22Rv1 (cell line): ENCODE measurements around the gene RRP36.

Experiments used
- H3K27ac ChIP-seq: fragments of 450-650 bp; 2 replicates; pipeline ENCODE4 v1.5.1; 2017
- ZFX ChIP-seq: fragments of 450-650 bp; IDR thresholded peaks from 2 replicates; pipeline ENCODE4 v1.6.1; 2017; ENCODE audit warnings: antibody characterized with exemption, borderline replicate concordance
- TF ChIP-seq, protein P1 (sequence below): fragments of 450-650 bp; IDR thresholded peaks from 2 replicates; pipeline ENCODE4 v1.5.1; 2017; ENCODE audit warnings: mild to moderate bottlenecking

Gene RRP36

DNA sequence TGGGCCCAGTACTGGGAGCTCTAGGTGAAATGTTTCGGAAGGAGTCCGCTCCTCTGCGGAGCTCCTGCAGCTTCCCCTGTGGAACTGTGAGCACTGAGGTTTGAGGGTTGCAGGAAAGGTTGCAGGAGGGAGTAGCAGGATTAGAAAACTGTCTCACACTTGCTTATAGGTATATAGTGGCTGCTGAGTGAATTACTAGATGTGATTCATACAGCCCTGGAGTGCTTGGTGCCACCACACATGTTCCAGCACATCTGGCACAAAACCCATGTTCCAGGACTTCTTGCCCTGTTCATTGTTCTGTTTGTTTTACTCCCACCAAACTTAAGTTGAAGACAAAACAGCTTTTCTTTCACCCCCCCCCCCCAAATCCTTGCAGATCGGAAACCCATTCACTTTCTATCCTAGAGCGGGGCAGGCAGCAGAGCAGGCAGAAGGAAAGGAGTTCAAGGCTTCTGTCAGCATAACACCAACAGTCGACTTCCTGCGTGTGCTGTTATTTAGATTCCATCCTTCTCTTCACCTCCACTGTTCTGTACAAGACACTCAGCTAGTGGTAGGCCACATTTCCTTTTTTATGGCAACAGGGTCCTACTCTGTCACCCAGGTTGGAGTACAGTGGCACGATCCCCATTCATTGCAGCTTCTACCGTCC lies 41.8 kb upstream of the RRP36 start:
- TF ChIP-seq, protein P1, sequence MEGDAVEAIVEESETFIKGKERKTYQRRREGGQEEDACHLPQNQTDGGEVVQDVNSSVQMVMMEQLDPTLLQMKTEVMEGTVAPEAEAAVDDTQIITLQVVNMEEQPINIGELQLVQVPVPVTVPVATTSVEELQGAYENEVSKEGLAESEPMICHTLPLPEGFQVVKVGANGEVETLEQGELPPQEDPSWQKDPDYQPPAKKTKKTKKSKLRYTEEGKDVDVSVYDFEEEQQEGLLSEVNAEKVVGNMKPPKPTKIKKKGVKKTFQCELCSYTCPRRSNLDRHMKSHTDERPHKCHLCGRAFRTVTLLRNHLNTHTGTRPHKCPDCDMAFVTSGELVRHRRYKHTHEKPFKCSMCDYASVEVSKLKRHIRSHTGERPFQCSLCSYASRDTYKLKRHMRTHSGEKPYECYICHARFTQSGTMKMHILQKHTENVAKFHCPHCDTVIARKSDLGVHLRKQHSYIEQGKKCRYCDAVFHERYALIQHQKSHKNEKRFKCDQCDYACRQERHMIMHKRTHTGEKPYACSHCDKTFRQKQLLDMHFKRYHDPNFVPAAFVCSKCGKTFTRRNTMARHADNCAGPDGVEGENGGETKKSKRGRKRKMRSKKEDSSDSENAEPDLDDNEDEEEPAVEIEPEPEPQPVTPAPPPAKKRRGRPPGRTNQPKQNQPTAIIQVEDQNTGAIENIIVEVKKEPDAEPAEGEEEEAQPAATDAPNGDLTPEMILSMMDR: no peak
- TF ChIP-seq ZFX: no peak
- H3K27ac ChIP-seq: peak overlapping the region; percentile 85

GRCh38 chr6:42981836-42982235 lies 39.6 kb upstream of the RRP36 start:
- H3K27ac ChIP-seq: no peak overlapping the region
- no peak for TF ChIP-seq ZFX
- TF ChIP-seq, protein P1: no peak

DNA sequence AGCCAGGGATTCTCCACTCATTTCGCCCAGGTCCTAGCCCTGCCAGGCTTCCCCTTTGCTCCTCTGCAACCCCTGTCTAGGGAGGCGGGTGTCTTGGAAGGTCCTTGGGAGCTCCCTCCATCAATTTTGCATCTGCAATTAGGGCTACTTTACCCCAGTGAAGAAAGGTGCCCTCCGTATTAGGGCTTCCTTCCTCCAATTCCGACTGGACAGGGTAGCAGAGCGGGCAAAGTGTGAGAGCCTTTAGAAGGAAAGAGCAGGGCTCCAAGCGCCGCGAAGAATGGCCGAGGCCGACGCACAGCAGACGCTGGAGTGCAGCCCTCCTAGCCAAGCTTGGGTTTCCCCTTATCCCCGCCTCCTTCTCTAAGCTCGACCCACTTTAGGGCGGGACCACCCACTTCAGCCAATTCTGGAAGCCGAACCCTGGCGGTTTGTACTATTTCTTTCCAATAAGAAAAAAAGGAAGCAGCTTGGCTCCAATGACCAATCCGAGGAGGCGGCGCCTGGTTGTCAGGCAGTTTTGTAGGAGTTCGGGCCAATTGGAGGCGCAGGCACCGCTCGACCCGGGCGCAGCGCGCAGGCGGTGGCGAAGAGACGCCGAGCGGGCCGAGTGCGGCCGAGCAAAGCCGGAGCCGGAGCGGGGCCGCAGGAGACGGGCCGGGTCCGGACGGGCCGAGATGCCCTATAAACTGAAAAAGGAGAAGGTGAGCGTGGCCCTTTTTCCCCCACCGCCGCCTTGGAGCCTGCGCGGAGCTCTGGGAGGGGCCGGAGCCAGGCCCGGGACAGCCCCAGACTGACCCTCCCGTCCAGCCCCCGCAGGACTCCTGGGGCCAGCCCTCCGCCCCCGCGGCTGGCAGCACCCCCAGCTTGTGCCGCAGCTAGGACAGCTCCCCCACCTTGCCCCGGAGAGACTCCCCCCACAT lies 37.2 kb upstream of the RRP36 start, which contains the start of gene PPP2R5D:
Gene PPP2R5D, plus strand, starts transcription at position 570 of the 923 bp plus-strand sequence. Its CDS starts 108 bp downstream, at position 678.
- TF ChIP-seq, protein P1: no peak
- no peak for TF ChIP-seq ZFX
- peak within 1 kb of the TSS; percentile 76 for H3K27ac ChIP-seq

- TF ChIP-seq ZFX: no peak
- TF ChIP-seq, protein P1: no peak
- peak overlapping the region; percentile 76 for H3K27ac ChIP-seq
Measured at GRCh38 chr6:42984924-42985475, 36.4 kb upstream of the RRP36 start.

- TF ChIP-seq, protein P1: no peak
- no peak for TF ChIP-seq ZFX
- no peak overlapping the region for H3K27ac ChIP-seq
Measured at GRCh38 chr6:42987533-42988451, 33.6 kb upstream of the RRP36 start.

- TF ChIP-seq, protein P1: no peak
- TF ChIP-seq ZFX: no peak
- H3K27ac ChIP-seq: no peak overlapping the region
Measured at GRCh38 chr6:42988486-42989020, 32.9 kb upstream of the RRP36 start.
